ENCODE data around the gene BCAN. TPM values are rescaled to one million over a fixed set of nuclear protein-coding genes. Genes with fewer than 3 reads are reported as not detected.

Gene BCAN
- total RNA-seq, 2 donors from 2014 or later = 0.29 to 0.60 TPM

DNA sequence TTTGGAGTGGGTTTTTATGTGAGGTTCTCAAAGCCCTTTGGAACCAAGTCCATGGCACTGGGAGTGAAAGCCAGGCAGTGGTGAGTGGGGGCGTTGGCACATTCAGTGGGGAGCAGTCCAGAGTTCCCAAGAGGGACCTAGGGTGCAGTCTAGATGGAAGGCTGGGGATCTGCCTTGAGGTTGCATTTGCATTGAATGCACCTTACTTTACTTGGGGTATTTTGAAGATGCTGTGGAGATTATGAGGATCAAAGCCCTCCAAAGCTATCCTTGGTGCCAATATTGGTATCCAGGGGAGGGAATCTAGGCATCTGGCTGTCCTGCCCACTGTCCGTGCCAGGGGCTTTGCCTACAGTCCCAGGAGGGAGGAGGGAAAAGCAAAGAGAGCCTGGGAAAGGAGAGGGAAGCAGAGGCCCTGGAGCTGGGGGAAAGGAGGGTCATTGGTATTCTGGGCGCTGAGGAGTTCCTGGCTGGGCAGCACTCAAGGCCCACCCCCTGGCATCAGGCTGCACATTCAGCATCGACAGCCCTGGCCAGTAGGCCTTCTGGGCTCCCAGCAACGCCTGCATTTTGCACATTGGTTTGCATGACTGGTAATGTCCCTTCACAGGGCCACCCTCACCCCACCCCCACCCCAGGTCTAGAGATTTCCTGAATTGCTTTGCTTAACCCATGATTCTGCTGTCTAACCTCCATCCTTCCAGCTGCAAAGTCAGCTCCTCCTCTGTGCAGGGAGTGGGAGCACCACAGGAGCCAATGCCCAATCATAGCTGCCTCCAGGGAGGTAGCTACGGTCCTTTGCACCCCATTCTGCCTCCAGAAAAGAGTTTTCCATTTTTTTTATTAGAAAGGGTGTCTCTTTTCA lies 843 bp upstream of the BCAN start:
- DNase-seq (ENCODE audit: low spot score) = no peak
- intact Hi-C loops (cut with DNase I) = no loop called here

DNA sequence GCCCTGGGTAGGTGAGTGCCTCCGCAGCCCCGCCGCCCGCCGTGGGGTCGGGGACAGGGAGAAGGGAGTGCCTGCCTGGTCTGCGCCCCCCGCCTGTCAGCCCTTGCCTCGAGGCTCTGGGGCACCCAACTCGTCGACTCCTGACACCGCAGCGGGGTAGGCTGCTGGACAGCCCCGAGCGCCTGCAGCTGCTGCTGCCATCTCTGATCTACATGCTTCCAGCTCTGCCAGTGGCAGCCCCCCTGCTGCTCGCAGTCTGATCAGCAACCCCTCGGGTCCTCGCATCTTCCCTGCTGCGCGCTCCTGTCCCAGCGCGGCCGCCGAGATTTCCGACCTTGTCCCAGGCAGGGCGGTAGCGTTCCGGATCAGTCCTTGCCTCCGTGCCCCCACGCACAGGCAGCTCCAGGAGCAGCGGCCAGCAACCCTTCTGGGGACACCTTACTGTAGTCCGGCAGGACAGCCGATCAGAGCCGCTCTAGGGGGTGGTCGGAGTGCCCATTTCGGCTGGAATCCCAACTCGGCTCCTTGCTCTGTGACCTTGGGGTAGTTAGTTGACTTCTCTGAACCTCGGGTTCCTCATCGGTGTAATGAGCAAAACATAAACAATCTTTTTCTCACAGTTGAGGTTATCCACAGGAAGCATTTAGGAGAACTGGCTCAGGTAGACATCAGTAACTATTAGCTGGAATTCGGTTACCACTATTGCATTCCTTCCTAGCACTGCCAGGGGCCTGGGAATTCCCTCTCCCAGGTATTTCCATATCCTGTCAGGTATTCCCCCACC lies 540 bp downstream of the BCAN start:
- intact Hi-C loops (cut with DNase I) = no loop called here
- no peak for DNase-seq (ENCODE audit: low spot score)

DNA sequence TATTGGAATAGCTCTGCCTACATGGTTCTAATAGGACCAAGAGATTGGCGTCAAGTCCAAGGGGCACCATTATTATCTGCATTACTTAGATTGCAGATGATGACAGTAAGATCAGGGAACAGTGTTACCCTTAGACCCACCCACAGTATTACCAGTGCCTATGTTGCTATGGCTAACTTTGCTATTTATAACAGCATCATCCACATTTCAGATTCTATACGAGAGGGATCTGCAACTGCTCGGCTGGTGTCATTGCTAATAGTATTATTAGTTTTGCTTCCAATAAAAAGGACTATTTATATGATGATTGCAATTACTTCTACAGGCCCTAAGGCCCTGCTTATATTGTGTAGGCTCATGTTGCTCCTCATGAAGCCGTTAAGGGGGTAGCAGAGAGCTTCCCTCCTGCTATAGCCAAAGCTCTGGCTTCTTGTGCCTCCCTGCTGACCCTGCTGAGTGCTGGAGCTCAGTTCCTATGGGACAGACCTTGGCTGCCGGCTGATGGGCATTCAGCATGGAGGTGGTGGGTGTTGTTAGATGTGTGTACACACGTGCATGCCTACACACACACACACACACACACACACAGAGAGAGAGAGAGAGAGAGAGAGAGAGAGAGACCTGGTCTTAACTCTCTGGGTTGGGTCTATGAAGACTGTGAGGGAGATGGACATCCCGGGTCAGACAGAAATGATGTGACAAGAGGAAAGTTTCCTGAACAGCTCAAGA lies 1.3 kb downstream of the BCAN start:
- intact Hi-C loops (cut with DNase I) = no loop called here
- DNase-seq (ENCODE audit: low spot score) = no peak

DNA sequence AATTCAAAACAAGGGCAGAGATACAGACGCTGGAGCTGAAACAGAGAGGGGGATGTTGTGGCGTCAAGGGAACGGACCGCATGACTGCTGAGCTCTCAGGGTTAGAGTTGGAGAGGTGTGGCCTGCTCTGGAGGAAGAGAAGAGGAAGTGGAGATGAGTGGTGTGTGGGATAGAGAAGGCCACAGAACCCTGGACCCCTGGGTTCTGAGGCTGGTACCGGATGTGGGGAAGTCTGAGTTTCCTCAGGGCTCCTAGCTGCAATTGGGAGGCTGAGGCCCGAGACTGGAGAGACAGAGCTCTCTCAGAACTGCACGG lies 1.8 kb downstream of the BCAN start:
- DNase-seq (ENCODE audit: low spot score) = no peak
- intact Hi-C loops (cut with DNase I) = no loop called here

DNA sequence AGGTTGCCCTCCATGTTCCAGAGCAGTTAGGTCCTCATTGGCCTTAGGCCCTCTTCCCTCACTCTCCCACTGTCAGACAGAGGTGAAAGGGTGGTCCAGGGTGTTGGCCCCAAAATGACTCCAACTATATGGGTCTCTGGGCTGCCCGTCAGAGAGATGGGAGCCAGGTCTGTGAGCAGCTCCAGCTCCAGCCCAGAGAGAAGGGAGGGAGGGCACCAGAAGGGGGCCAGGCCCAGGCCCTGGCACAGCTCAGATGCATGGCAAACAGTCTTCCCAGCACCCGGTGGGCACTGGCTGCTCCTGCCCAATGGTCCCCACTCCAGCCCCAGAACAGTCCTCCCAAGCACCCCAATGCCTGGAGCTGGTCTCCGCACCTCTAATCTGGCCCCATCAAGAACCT lies 2.2 kb downstream of the BCAN start:
- intact Hi-C loops (cut with DNase I) = no loop called here
- no peak for DNase-seq (ENCODE audit: low spot score)

DNA sequence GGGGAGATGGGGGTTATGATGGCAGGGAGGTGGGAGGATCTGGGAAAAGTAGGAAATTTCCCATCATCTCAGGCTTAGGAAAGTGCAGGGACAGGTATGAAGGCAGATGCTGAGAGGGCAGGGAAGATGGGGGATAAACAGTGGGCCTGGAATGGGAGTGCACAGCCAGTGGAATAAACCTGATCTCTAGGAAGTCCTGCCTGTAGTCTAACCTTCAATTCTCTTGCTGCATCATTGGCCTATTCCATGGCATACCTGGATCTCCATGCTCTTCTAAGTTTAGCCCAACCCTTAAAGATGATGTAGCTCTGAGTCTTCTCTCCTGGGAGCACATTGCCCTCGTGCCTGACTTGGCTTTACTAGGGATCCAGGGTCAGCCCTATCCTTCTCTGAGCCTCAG lies 2.7 kb downstream of the BCAN start:
- DNase-seq (ENCODE audit: low spot score) = no peak
- intact Hi-C loops (cut with DNase I) = no loop called here

DNA sequence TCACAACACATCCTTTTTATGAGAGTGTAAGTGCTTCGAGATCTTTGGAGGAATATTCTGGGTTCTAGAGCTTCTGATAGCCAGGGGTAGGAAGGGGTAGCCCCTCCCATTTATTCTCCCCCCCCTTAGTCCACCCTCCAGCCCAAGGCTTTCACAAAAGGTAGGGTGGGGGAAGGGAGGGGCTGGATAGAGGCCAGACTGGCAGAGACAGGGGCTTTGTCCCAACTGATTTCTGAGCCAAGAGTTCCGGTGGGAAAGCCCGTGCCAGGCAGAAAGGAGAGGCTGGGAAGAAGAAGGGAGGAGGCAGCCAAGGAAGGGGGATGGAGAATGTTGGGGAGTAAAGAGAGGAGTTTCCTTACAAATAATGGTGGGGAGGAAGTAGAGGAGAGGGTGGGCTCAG lies 3.1 kb downstream of the BCAN start:
- DNase-seq (ENCODE audit: low spot score) = no peak
- intact Hi-C loops (cut with DNase I) = no loop called here

DNA sequence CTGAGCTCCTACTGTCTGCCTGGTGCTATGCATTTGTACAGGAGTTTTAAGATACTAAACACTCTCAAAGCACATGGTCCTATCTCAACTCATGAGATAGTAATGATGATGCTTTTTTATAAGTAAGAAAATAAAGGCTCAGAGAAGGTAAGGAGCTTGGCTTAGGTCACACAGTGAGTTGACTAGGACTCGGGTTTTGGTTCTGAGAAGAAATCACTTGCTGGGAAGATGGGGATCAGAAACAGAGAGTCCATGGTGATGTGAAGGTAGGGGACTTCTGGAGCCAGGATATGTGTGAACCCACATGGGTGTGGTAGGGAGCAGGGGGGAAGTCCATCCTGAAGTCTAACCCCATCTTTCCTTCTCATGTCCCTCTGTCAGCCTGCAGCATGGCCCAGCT lies 3.7 kb downstream of the BCAN start:
- no peak for DNase-seq (ENCODE audit: low spot score)
- intact Hi-C loops (cut with DNase I) = no loop called here

DNA sequence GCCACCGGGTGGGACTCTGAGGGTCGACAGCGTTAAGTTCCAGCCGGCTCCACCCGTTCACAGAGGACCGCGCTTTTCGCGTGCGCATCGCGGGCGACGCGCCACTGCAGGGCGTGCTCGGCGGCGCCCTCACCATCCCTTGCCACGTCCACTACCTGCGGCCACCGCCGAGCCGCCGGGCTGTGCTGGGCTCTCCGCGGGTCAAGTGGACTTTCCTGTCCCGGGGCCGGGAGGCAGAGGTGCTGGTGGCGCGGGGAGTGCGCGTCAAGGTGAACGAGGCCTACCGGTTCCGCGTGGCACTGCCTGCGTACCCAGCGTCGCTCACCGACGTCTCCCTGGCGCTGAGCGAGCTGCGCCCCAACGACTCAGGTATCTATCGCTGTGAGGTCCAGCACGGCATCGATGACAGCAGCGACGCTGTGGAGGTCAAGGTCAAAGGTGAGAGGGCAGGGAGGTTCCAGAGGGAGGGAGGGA lies 4.9 kb downstream of the BCAN start:
- no peak for DNase-seq (ENCODE audit: low spot score)
- intact Hi-C loops (cut with DNase I) = no loop called here

DNA sequence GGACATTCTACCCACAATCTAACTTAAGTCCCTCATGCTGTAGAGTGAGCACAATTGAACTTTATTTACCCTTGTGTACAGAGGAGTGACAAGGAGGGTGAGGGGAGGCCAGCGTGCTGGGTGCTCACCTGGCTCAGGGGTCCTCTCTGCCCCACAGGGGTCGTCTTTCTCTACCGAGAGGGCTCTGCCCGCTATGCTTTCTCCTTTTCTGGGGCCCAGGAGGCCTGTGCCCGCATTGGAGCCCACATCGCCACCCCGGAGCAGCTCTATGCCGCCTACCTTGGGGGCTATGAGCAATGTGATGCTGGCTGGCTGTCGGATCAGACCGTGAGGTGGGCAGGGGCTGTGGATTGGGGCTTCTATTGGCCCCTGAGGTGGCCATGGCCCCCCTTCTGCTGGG lies 5.4 kb downstream of the BCAN start:
- no peak for DNase-seq (ENCODE audit: low spot score)
- intact Hi-C loops (cut with DNase I) = no loop called here

DNA sequence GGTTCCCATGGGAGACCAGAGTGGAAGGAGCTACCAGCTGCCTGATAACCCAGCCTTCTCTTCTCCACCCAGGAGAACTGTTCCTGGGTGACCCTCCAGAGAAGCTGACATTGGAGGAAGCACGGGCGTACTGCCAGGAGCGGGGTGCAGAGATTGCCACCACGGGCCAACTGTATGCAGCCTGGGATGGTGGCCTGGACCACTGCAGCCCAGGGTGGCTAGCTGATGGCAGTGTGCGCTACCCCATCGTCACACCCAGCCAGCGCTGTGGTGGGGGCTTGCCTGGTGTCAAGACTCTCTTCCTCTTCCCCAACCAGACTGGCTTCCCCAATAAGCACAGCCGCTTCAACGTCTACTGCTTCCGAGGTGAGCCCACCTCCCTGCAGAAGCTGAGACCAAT lies 6.6 kb downstream of the BCAN start:
- intact Hi-C loops (cut with DNase I) = no loop called here
- DNase-seq (ENCODE audit: low spot score) = no peak

DNA sequence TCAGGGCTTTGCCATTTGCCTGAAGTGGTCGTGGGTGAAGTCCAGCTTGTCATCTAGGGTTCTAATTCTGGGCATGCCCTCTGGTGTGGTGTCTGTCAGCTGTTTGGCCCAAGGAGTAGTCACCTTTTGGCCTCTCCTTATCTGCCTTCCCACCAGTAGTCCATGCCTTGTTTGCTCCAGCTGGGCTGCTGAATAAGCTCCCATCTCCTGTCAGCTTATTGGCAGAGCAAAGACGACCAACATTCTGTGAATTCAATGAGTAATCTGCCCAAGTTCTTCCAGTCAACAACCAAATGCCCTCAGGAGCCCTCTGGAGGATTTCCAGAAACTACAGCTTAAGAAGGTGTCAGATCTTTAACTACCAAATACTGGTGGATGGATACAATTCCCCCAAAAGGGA lies 7.0 kb downstream of the BCAN start:
- intact Hi-C loops (cut with DNase I) = no loop called here
- DNase-seq (ENCODE audit: low spot score) = no peak

DNA sequence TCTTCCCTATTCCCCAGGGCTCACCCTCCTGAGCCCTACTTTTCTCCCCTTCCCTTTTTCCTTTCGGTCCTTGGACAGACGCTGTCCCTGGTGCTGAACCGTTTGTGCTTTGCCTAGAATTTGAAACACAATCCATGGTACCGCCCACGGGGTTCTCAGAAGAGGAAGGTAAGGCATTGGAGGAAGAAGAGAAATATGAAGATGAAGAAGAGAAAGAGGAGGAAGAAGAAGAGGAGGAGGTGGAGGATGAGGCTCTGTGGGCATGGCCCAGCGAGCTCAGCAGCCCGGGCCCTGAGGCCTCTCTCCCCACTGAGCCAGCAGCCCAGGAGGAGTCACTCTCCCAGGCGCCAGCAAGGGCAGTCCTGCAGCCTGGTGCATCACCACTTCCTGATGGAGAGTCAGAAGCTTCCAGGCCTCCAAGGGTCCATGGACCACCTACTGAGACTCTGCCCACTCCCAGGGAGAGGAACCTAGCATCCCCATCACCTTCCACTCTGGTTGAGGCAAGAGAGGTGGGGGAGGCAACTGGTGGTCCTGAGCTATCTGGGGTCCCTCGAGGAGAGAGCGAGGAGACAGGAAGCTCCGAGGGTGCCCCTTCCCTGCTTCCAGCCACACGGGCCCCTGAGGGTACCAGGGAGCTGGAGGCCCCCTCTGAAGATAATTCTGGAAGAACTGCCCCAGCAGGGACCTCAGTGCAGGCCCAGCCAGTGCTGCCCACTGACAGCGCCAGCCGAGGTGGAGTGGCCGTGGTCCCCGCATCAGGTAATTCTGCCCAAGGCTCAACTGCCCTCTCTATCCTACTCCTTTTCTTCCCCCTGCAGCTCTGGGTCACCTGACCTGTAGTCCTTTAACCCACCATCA lies 10.4 kb downstream of the BCAN start:
- intact Hi-C loops (cut with DNase I) = loop anchor here in 1 of 2 donors (10.0 kb wide), 1 partner anchor 268 kb away; no protein-coding TSS in a partner anchor

DNA sequence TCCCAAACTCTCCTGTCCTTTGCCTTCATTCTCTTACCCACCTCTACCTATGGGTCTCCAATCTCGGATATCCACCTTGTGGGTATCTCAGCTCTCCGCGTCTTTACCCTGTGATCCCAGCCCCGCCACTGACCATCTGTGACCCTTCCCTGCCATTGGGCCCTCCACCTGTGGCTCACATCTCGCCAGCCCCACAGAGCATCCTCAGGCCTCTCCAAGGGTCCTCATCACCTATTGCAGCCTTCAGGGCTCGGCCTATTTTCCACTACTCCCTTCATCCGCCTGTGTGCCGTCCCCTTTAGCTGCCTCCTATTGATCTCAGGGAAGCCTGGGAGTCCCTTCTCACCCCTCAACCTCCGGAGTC lies 11.1 kb downstream of the BCAN start:
- DNase-seq (ENCODE audit: low spot score) = no peak
- intact Hi-C loops (cut with DNase I) = loop anchor here in 1 of 2 donors (10.0 kb wide), 1 partner anchor 268 kb away; no protein-coding TSS in a partner anchor

More for the DNA sequence above, 10.4 kb downstream of the BCAN start:
- no peak for DNase-seq (ENCODE audit: low spot score)

DNA sequence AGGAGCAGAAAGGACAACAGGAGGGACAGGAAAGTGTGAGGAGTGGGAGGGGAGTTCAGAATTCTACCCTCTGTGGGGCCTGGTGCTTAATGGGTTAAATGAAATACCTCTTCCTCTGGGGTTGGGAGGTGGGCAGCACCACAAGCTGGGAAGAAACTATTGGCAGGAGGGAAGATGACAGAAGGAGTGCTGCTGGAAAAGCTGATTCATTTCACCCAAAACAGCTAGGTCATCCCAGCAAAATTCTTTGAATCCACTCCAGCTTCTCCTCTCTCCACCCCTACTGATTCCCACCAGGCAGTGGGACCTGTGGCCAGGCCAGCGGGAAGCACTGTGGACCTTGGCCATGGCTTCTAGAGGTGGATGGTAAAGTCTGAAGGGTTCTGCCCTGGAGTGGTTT lies 12.8 kb downstream of the BCAN start:
- intact Hi-C loops (cut with DNase I) = loop anchor here in 1 of 2 donors (5.0 to 10.0 kb wide), 2 partner anchors 72 to 270 kb away; no protein-coding TSS in a partner anchor
- no peak for DNase-seq (ENCODE audit: low spot score)

DNA sequence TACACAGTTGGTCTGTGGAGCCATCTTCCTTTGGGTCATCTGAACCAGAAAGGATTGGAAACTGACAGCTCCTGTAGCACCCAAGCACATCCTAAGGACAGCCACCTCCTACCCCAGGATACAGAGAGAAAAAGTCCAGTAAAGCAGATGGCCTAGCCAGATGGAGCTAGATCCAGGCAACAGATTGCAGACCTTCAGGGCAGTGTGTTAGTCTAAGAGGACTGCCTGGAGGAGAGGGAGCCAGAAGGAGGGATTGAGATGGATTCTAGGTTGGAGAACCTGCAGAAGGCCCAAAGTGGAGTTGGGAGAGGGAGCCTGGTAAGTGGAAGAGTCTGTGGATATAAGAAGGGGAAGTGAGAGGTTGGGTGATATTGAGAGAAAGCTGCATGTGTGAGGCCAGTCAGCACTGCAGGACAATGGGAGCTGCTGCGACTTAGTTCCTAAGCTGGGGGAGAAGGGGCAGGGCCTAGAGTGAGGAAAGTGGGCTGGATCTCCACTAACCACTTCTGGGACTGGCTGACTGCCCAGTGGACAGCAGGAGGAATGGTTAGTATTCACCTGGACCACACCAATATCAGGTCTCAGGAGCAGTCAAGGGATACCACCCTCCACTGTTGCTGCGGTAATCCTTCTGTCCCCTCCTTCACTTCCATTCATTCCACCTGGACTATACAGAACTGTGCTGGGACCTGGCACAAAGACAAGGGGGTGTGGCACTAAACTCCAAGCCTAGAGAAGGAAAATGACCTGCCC lies 13.4 kb downstream of the BCAN start:
- intact Hi-C loops (cut with DNase I) = loop anchor here in 1 of 2 donors (5.0 to 10.0 kb wide), 2 partner anchors 73 to 271 kb away; no protein-coding TSS in a partner anchor
- no peak for DNase-seq (ENCODE audit: low spot score)

DNA sequence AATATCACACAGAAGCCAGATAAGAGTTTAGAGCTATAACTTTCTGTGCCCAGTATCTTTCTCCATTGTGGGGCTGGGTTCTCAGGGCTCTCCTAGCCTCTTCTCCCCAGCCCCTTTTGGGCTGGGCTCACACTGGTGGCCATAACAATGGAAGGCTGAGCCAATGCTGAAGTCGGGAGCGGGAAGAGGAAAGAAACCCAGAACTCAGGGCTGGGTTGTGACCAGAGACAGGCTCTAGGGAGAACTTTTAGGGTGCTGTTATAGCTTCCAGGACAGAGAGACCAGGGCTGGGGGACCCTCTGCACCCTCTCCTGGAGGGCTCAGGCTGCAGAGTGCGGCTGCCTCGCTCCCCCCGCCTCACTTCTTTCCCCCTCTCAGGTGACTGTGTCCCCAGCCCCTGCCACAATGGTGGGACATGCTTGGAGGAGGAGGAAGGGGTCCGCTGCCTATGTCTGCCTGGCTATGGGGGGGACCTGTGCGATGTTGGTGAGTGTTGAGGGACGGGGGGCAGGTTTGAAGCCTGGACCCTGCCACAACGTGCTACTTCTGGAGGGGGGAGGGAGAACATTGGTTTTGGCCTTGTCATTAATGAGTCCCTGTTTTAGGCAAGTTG lies 14.1 kb downstream of the BCAN start:
- intact Hi-C loops (cut with DNase I) = loop anchor here in 1 of 2 donors (2.0 to 10.0 kb wide), 3 partner anchors 29 to 271 kb away; no protein-coding TSS in a partner anchor

More for the DNA sequence above, 14.1 kb downstream of the BCAN start:
- DNase-seq (ENCODE audit: low spot score) = no peak
